GM13976 (cell line): ENCODE data around the gene IQSEC3.
"Not testable (repeated sequence)": the region's sequence is repeated elsewhere in the genome, so short reads cannot be mapped to it uniquely, and the experiment has no call there.

Experiments
- DNase-seq: peaks from one replicate; pipeline ENCODE4 v3.0.0; 2012; ENCODE audit warnings: low spot score
- CTCF ChIP-seq: IDR thresholded peaks from 2 replicates; pipeline ENCODE4 v1.5.1; 2012; ENCODE audit warnings: borderline replicate concordance, mild to moderate bottlenecking; ENCODE audit not compliant: insufficient read depth; ENCODE audit errors: extremely low read depth, missing control alignments, control extremely low read depth
- in situ Hi-C: fragments of 300-500 bp; cut with MboI; formaldehyde crosslinking; loops from one replicate; pipeline ENCODE4 v1.12.0; 2022; ENCODE audit warnings: low sequenced_read_pairs, mixed read lengths, inconsistent platforms; ENCODE audit not compliant: unreplicated experiment

IQSEC3 gene

DNA sequence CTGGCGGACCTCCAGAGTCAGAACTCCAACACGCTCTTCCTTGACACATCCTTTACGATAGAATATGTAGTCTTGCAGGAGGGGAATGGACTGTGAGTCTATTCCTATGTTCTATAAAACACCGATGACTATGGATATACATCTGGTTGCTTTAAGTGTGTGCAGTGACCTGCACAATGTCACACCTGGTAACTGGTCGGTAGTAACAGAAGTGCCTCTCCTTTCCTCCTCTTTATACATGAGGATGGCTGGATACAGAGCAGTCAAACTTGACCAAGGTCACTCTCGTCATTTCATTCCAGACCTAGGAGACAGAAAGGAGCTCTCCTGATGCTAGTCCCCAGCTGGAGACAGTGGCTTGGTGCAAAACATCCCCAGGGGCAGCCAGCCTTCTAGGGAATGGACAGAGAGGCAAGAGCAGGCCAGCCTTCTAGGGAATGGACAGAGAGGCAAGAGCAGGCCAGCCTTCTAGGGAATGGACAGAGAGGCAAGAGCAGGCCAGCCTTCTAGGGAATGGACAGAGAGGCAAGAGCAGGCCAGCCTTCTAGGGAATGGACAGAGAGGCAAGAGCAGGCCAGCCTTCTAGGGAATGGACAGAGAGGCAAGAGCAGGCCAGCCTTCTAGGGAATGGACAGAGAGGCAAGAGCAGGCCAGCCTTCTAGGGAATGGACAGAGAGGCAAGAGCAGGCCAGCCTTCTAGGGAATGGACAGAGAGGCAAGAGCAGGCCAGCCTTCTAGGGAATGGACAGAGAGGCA is 21.2 kb upstream of the IQSEC3 start:
- DNase-seq, in situ Hi-C loops: not testable (repeated sequence)

DNA sequence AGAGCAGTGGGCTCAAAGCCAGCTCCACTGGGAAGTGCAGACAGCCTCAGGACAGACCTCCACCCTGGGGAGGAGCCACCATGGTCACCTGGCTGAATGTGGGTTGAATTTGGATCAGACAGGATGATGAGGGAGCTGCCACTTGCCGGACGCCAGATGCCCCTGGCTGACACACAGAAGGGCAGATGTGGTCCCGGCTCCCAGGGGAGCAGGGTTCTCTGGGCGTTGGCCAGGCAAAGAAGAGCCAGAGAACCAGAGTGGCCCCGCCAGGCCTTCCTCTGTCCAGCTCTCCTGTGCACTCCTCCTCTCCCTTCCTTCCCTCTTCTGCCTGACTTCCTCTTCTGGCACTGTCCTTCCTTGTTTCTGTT is 20.6 kb upstream of the IQSEC3 start:
- DNase-seq, in situ Hi-C loops: not testable (repeated sequence)

- in situ Hi-C loops, DNase-seq: not testable (repeated sequence)
Observed at GRCh38 chr12:46542-46941, 20.0 kb upstream of the IQSEC3 start.

- in situ Hi-C loops, DNase-seq: not testable (repeated sequence)
Observed at GRCh38 chr12:47699-48226, 18.8 kb upstream of the IQSEC3 start.

GRCh38 chr12:49149-49548 is 17.4 kb upstream of the IQSEC3 start:
- DNase-seq, in situ Hi-C loops: not testable (repeated sequence)

DNA sequence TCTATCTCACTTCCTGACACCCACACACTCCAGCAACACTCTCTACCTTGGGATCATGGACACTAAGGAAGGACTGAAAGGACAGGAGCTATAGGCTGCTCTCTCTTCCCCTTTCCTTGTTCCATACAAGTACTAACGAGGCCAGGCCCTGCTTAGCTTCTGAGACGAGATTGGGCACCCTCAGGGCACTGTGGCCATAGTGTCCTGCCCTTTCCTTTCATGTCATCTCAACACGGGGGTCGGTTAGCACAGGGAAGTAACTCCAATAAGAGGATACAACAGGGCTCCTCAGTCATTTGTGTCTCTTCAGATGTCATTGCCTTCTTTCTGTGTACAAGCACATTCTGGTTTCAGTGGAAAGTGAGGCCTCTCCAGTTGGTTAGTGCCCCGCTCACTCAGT is 15.5 kb upstream of the IQSEC3 start:
- DNase-seq, in situ Hi-C loops: not testable (repeated sequence)

DNA sequence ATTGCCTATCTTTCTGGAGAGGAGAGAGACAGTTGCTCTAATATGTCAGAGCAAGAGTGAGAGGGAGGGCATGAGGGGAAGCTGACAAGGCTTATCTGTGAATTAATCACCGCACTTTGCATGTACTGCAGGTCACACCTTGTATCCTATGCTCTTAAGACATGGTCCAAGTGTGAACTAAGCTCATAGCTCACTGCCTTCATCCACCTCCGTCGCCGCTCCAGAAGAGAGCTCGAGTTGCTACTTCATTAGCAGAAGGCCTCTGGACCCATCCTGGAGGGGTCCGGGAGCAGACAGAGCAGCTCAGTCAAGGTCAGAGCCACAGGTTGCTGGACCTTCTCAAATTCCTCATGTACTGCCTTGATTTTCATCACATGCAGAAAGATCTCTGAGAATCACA is 14.6 kb upstream of the IQSEC3 start:
- in situ Hi-C loops, DNase-seq: not testable (repeated sequence)

DNA sequence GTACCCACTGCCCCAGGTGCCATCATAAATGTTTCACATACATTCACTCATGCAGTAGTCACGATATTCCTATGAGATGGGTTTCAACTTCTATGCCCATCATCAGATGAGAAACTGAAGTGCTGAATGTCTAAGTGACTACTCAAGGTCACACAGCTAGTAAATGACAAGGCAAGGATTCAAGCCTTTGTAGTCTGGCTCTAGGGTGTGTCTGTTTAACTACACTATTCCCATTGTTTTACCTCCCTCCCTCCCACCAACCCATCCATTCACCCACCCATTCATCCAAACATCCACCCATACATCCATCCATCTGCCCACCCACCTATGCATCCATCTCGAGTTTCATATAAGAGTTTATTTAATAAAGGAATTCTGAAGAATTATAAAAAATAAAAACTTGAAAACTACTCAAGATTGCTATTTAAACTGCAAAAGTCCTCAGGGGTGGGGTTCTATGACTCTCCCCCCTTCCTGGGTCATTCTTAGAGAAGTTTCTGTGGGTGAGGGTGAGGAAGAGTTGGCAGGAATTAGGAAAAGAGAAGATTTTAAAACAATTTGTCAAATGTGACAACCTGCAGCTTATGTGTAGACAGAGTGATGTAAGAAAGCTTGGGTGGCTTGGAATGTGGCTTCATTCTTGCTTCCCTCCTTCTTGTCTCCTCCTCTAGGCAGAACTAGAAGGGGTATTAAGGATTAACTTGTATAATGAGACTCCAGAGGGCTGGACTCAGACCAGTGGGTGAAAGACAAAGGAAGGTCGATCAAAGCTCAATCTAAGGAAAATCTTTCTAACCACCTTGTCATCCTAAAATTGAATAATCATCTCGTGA is 13.4 kb upstream of the IQSEC3 start:
- DNase-seq, in situ Hi-C loops: not testable (repeated sequence)

- no peak for TF ChIP-seq CTCF
- peak; percentile 18 for DNase-seq
- in situ Hi-C loops: no loop called here
Observed at GRCh38 chr12:53735-54730, 12.5 kb upstream of the IQSEC3 start.

DNA sequence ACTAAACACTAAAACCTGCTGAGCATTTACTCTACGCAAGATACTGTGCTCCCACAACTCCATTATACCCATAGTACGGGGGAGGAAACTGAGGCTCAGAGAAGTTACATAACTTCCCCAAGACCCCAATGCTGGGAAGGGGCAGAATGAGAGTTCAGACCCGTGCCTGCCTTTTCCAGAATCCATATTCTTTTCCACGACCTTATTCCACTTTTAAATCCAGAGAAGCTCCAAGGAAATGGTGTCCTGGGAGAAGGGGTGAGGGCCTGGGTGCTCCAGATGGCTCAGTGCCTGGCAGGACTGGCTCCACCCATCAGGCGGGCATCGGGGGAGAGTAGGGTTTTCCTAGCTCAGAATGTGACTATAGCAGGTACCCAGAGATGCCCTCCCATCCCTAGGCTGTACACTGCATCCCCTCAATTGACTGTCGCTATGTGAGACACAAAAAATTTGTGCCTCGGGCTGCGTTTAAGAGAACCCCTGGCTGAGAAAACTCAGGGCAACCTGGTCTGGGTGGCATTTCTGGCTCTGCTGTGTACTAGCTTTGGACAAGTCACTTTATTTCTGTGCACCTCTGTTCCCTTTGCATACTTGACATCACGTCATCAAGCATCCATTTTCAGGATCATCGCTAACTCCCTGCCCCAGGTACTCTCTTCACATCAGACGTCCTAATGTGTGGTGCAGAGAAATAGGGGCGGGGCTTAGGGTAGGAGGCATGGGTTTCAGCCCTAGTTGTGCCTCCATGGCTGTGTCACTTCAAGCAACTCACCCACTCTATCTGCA is 11.6 kb upstream of the IQSEC3 start:
- in situ Hi-C loops: no loop called here
- no peak for TF ChIP-seq CTCF
- DNase-seq: no peak
